HL-60 (cell line): ENCODE results near the gene RGS6.

Source experiments
- GABPA ChIP-seq: IDR thresholded peaks from 2 replicates; pipeline ENCODE4 v1.6.1; 2012; ENCODE audit warnings: low read depth
- POLR2AphosphoS5 ChIP-seq: IDR thresholded peaks from 2 replicates; pipeline ENCODE4 v1.6.1; 2012; ENCODE audit warnings: low read depth
- REST ChIP-seq: IDR thresholded peaks from 2 replicates; pipeline ENCODE4 v1.6.1; 2012; ENCODE audit warnings: low read depth; ENCODE audit not compliant: insufficient replicate concordance
- TF ChIP-seq, protein P1 (sequence below): IDR thresholded peaks from one replicate; pipeline ENCODE4 v1.5.1; 2011; ENCODE audit warnings: low read length, control low read depth, inconsistent platforms; ENCODE audit not compliant: insufficient read depth

DNA sequence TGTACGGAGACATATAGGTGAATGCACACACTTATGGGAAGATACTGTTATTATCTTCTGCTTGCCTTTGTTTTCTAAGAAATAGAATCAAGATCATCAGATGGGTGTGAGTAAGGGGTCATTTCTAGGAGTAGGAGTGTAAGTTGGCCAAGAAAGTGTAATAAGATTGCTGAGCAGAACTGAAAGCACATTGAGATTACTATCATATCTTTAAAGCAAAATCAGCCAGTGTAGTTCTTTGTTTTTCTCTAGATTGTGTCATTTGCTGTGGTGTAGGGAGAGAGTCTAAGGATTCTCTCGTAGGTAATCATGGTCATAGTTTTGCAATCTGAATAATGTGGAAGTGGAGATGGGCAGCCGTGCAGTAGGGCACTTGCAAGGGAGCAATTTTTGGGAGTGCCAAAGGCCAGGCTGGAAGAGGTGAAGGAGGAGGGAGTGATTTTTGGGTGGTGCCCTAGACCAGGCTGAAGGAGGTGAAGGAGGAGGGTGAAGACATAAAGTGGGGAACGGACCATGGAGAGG is 131.6 kb downstream of the RGS6 start:
- TF ChIP-seq, protein P1, sequence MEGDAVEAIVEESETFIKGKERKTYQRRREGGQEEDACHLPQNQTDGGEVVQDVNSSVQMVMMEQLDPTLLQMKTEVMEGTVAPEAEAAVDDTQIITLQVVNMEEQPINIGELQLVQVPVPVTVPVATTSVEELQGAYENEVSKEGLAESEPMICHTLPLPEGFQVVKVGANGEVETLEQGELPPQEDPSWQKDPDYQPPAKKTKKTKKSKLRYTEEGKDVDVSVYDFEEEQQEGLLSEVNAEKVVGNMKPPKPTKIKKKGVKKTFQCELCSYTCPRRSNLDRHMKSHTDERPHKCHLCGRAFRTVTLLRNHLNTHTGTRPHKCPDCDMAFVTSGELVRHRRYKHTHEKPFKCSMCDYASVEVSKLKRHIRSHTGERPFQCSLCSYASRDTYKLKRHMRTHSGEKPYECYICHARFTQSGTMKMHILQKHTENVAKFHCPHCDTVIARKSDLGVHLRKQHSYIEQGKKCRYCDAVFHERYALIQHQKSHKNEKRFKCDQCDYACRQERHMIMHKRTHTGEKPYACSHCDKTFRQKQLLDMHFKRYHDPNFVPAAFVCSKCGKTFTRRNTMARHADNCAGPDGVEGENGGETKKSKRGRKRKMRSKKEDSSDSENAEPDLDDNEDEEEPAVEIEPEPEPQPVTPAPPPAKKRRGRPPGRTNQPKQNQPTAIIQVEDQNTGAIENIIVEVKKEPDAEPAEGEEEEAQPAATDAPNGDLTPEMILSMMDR: no peak
- TF ChIP-seq POLR2AphosphoS5: no peak
- no peak for TF ChIP-seq REST
- TF ChIP-seq GABPA: no peak
